Kidney (tissue), 14 donors: ENCODE measurements around the gene C1GALT1. TPM values are rescaled to one million over a fixed set of nuclear protein-coding genes. Genes with fewer than 3 reads are reported as not detected.

Source experiments
- DNase-seq, 5 donors: peaks; one replicate each; pipeline ENCODE4 v3.0.0-alpha.2; 2013 to 2020
- FAIRE-seq: peaks from 2 replicates; lab custom pipeline; 2012; peaks lifted over from hg19 to GRCh38; lab: Jason Lieb, UNC
- H3K27ac ChIP-seq, 2 donors: one replicate each; pipeline ENCODE4 v1.7.0; 2013; ENCODE audit warnings: low read depth in 2 of 2, low read length in 2 of 2, inconsistent platforms in 1 of 2
- H3K27me3 ChIP-seq: one replicate; pipeline ENCODE4 v1.7.1; 2013; ENCODE audit warnings: low read length, inconsistent platforms; ENCODE audit not compliant: control insufficient read depth, insufficient read depth
- H3K36me3 ChIP-seq, 3 donors: one replicate each; pipeline versions ENCODE4 v1.7.0 to v1.7.1; 2013; ENCODE audit warnings: low read length in 3 of 3, control low read depth in 1 of 3, inconsistent platforms in 1 of 3; ENCODE audit not compliant: insufficient read depth in 3 of 3, control insufficient read depth in 2 of 3
- H3K4me1 ChIP-seq, 3 donors: one replicate each; pipeline versions ENCODE4 v1.7.0 to v1.7.1; 2013; ENCODE audit warnings: low read length in 3 of 3, inconsistent platforms in 1 of 3, low read depth in 1 of 3; ENCODE audit not compliant: control insufficient read depth in 2 of 3, insufficient read depth in 2 of 3
- H3K4me3 ChIP-seq, 3 donors: one replicate each; pipeline versions ENCODE4 v1.7.0 to v1.8.1; 2013; ENCODE audit warnings: low read length in 3 of 3, control low read depth in 1 of 3, inconsistent platforms in 1 of 3
- H3K9ac ChIP-seq, 3 donors: one replicate each; pipeline versions ENCODE4 v1.7.0 to v1.7.1; 2013; ENCODE audit warnings: low read length in 3 of 3, control low read depth in 1 of 3, inconsistent platforms in 1 of 3
- H3K9me3 ChIP-seq, 3 donors: one replicate each; pipeline versions ENCODE4 v1.7.0 to v1.7.1; 2013; ENCODE audit warnings: low read length in 3 of 3, control low read depth in 1 of 3, inconsistent platforms in 1 of 3; ENCODE audit not compliant: control insufficient read depth in 2 of 3, insufficient read depth in 1 of 3
- intact Hi-C: fragments of 100-400 bp; cut with DNase I; formaldehyde crosslinking; loops from one replicate; pipeline ENCODE4 v1.11.1; 2022
- polyA plus RNA-seq: library from polyadenylated mRNA; stranded (reverse); fragments of 350-450 nt; fragmentation: Illumina TruSeq; extraction: RNeasy Lipid Tissue Mini Kit (QIAGEN cat#74804); gene quantifications from one replicate; pipeline ENCODE4 v1.2.3, GENCODE V29; 2014; ENCODE audit warnings: low read depth, low replicate concordance; ENCODE audit not compliant: insufficient read depth
- total RNA-seq: library from RNA; stranded (reverse); fragmentation: NEBNext Ultra II Directional; extraction: Animal tissue kit (Norgen Biotek cat#: 25700); gene quantifications from one replicate; pipeline ENCODE4 v1.2.1, GENCODE V29; 2021
- TF ChIP-seq, protein P1 (sequence below): IDR thresholded peaks from 3 replicates; pipeline ENCODE4 v1.5.1; 2012; ENCODE audit warnings: mild to moderate bottlenecking, moderate library complexity, borderline replicate concordance; ENCODE audit not compliant: insufficient read depth; ENCODE audit errors: extremely low read depth
- donor health status: control.
- donor health status: control.
- donor health status: control.
- donor health status: control.
- donor health status: control.
- donor health status: DM: yes; HTN: yes; CAD: no.
- donor health status: Normal renal cell carcinoma (clear cell type).

Gene C1GALT1
- total and polyA plus RNA-seq, 2 donors from 2014 or later = 16.0 to 43.0 TPM

DNA sequence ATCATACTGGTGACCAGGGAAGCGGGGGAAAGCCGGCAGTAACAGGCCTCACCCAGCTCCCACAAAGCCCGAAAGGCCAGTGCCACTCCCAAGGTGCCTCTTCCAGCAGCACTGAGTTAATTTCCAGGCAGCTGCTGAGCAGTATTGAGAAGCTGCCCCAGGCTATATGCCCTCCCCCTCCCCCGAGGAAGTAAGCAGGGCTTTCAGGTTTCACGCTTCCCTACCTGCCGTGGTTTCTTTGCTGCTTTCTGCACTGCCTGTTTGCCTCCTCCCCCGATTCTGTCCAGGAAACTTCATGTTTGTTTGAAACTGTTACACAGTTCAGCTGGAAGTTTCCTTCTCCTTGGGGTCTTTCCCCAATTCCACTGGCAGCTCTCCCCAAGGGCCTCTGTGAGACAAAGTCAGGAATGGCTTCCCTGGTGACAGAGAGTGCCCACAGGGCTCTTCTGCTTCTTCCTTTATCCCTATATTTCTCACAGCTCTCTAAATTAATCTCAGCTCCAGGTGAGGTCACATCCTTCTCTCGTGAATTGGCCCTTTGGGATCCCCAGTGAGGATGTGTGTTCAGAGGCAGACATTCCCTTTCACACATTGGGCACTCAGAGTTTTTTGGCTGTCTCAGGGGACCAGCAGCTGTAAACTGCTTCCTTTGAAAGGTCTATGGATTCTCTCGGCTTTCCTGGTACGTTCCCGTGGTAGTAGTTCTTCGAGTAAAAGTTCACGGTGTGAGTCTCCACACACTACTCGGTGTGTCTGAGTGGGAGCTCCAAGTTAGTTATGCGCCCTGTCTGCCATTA lies 19.4 kb downstream of the C1GALT1 start:
- no peaks in the 10 kb centered on the region for H3K36me3 ChIP-seq
- no peaks in the 10 kb centered on the region for H3K27me3 ChIP-seq
- no peaks in the 10 kb centered on the region for H3K9me3 ChIP-seq
- TF ChIP-seq, protein P1, sequence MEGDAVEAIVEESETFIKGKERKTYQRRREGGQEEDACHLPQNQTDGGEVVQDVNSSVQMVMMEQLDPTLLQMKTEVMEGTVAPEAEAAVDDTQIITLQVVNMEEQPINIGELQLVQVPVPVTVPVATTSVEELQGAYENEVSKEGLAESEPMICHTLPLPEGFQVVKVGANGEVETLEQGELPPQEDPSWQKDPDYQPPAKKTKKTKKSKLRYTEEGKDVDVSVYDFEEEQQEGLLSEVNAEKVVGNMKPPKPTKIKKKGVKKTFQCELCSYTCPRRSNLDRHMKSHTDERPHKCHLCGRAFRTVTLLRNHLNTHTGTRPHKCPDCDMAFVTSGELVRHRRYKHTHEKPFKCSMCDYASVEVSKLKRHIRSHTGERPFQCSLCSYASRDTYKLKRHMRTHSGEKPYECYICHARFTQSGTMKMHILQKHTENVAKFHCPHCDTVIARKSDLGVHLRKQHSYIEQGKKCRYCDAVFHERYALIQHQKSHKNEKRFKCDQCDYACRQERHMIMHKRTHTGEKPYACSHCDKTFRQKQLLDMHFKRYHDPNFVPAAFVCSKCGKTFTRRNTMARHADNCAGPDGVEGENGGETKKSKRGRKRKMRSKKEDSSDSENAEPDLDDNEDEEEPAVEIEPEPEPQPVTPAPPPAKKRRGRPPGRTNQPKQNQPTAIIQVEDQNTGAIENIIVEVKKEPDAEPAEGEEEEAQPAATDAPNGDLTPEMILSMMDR = no peak
- peak overlapping the region in 2 of 3 donors; percentile 19 to 35 for H3K4me3 ChIP-seq
- intact Hi-C loops = no loop called here
- H3K4me1 ChIP-seq = peaks cover 0 to 8% (median 0%) of the 10 kb centered on the region in 3 donors
- peak overlapping the region in 1 of 3 donors; percentile 48 for H3K9ac ChIP-seq
- peak overlapping the region; percentile 66 to 71 for H3K27ac ChIP-seq
- no peak for FAIRE-seq
- DNase-seq = peak; percentile 72 to 90 (median 80)

DNA sequence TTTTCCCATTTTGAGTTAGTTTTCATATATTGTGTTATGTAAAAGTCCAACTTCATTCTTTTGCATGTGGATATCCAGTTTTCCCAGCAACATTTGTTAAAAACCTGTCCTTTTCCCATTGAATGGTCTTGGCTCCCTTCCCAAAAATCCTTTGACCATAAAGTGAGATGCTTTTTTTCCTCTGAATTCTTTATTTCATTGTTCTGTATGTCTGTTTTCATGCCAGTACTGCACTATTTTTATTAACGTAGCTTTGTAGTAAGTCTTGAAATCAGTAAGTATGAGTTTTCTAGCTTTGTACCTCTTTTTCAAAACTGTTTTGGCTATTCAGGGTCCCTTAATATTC lies 20.0 kb downstream of the C1GALT1 start:
- no peak overlapping the region for H3K9ac ChIP-seq
- peak overlapping the region; percentile 66 to 71 for H3K27ac ChIP-seq
- H3K9me3 ChIP-seq = no peaks in the 10 kb centered on the region
- H3K27me3 ChIP-seq = no peaks in the 10 kb centered on the region
- DNase-seq (no peak), FAIRE-seq (no peak)
- no peaks in the 10 kb centered on the region for H3K36me3 ChIP-seq
- intact Hi-C loops = no loop called here
- TF ChIP-seq, protein P1 = no peak
- peaks cover 0 to 8% (median 0%) of the 10 kb centered on the region in 3 donors for H3K4me1 ChIP-seq
- H3K4me3 ChIP-seq = peak overlapping the region in 1 of 3 donors; percentile 19

DNA sequence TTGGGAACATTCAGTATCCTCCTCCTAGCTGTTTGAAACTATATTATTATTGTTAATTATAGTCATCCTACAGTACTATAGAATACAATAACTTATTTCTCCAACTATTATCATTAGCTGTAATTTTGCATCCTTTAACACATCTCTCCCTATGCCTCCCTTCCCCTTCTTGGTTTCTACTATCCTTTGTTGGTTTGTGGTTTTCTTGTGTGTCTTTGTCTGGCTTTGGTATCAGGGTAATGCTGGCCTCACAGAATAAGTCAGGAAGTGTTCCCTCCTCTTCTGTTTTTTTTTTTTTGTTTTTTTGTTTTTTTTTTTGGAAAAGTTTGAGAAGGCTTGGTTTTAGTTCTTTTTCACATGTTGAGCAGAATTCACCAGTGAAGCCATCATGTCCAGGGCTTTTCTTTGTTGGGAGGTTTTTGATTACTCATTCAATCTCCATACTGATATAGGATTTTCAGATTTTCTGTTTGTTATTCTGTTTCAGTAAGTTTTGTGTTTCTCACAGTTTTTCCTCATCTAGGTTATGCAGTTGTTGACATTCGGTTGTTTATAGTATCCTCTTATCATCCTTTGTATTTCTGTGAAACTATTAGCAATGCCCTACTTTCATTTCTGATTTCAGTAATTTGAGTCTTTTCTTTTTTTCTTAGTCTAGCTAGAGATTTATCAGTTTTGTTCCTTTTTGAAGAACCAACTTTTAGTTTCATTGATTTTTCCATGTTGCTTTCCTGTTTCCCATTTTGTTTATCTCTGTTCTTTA lies 21.6 kb downstream of the C1GALT1 start:
- peaks cover 0 to 8% (median 0%) of the 10 kb centered on the region in 3 donors for H3K4me1 ChIP-seq
- FAIRE-seq (no peak), DNase-seq (no peak)
- TF ChIP-seq, protein P1 = no peak
- no peaks in the 10 kb centered on the region for H3K27me3 ChIP-seq
- no peaks in the 10 kb centered on the region for H3K9me3 ChIP-seq
- H3K9ac ChIP-seq = no peak overlapping the region
- H3K36me3 ChIP-seq = no peaks in the 10 kb centered on the region
- H3K4me3 ChIP-seq = no peak overlapping the region
- intact Hi-C loops = no loop called here
- no peak overlapping the region for H3K27ac ChIP-seq
